ENCODE data around the gene SCIN.

Gene SCIN

DNA sequence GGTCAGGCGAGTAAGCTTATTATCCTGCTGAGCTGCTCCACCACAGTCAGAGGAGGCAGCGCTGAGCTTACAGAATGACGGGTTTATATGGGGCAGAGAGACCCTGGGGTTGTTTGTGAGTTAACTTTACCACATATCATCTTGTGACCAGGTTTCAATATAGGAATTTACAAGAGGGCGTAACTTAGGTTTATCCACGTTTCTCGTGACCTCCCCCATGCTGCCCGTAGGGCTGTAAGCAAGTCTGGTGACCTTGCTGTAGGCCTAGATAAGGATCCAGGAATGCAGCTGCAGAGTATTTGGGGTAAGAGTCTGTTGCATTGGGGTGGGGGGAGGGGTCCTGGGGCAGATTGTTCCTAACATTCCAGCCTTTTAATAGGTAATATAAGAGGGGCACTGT, 24.6 kb downstream of the SCIN start:
- ChIA-PET CTCF (no interaction called here), POLR2A (no interaction called here)
- no peak for DNase-seq (ENCODE audit: extremely low spot score)
- TF ChIP-seq FOXA1 (IDR thresholded peaks at IDR 0.05), result no peak
- TF ChIP-seq TARDBP (IDR thresholded peaks at IDR 0.05), result no peak
- TF ChIP-seq NFRKB (IDR thresholded peaks at IDR 0.05), result no peak
- no peak for TF ChIP-seq SP1 (IDR thresholded peaks at IDR 0.05)
- no peak for TF ChIP-seq ELF4 (IDR thresholded peaks at IDR 0.05)
- TF ChIP-seq ZNF384 (IDR thresholded peaks at IDR 0.05), result no peak
- no peak for TF ChIP-seq FOXK2 (IDR thresholded peaks at IDR 0.05)
- TF ChIP-seq ARNT (IDR thresholded peaks at IDR 0.05), result no peak
- TF ChIP-seq BHLHE40 (IDR thresholded peaks at IDR 0.05; ENCODE audit: borderline replicate concordance), result no peak
- TF ChIP-seq CTBP1 (IDR thresholded peaks at IDR 0.05; ENCODE audit: borderline replicate concordance), result no peak
- no peak for TF ChIP-seq SUZ12 (IDR thresholded peaks at IDR 0.05)
- TF ChIP-seq FOXM1 (IDR thresholded peaks at IDR 0.05; ENCODE audit: borderline replicate concordance), result no peak

DNA sequence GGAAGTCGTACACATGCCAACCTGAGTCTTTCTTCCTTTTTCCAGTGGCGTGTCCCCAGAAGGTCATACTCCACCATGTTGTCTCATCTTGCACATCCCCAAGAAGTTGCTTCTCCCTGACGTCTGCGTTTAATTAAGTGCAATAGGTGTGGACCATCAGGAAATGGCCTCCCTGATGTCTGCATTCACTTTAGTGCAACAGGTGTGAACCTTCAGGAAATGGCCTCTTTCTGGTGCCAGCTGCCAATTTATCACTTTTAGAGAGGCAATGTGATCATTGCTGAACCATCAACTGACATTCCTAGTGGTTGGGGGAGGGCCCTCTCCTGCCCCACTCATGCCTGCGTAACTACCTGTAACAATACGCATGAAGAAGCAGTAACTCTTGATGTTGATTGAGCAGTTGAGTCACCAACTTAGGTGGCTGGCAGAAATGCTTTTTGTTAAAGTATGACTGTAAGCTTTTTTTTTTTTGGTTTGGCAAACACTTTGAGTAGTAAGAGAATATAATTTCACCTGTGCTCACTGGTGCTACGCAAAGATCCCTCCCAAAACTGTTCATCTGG, 25.8 kb downstream of the SCIN start:
- TF ChIP-seq SP1 (IDR thresholded peaks at IDR 0.05), result no peak
- POLR2A ChIA-PET, result no interaction called here
- no peak for DNase-seq (ENCODE audit: extremely low spot score)
- CTCF ChIA-PET, result no interaction called here

DNA sequence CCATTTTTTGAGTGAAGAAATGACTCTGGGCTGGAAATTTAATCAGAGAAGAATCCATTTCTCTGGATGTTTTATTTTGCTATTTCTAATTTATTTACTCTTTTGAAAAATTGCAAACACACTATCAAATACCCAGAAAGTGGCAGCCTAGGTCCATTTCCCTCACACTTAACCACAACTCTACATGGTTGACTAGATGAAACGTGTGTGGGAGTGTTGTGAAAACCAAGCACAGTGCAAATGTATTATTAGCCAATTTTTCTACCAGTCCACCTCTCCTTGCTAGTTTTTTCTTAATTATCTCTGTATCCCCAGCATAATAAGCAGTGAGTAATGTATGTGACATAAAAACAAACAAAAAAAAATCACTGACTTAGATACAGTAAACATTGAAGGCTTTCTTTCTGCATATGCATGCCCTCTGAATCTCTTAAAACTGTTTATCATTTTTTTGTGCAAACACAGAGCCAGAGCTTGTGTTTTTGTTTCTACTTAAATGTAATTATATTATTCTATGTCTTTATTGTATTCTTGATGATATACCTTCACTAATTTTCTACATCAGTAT, 30.9 kb downstream of the SCIN start:
- POLR2A ChIA-PET, result no interaction called here
- no peak for DNase-seq (ENCODE audit: extremely low spot score)
- CTCF ChIA-PET, result no interaction called here
- no peak for TF ChIP-seq BHLHE40 (IDR thresholded peaks at IDR 0.05; ENCODE audit: borderline replicate concordance)
- TF ChIP-seq SUZ12 (IDR thresholded peaks at IDR 0.05), result no peak
- no peak for TF ChIP-seq LEF1 (IDR thresholded peaks at IDR 0.05; ENCODE audit: borderline replicate concordance)
- no peak for TF ChIP-seq FOXM1 (IDR thresholded peaks at IDR 0.05; ENCODE audit: borderline replicate concordance)
- TF ChIP-seq FOXA1 (IDR thresholded peaks at IDR 0.05), result no peak
- TF ChIP-seq ARNT (IDR thresholded peaks at IDR 0.05), result no peak
- TF ChIP-seq NFRKB (IDR thresholded peaks at IDR 0.05), result no peak
- TF ChIP-seq, protein P1, sequence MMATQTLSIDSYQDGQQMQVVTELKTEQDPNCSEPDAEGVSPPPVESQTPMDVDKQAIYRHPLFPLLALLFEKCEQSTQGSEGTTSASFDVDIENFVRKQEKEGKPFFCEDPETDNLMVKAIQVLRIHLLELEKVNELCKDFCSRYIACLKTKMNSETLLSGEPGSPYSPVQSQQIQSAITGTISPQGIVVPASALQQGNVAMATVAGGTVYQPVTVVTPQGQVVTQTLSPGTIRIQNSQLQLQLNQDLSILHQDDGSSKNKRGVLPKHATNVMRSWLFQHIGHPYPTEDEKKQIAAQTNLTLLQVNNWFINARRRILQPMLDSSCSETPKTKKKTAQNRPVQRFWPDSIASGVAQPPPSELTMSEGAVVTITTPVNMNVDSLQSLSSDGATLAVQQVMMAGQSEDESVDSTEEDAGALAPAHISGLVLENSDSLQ (IDR thresholded peaks at IDR 0.05), result no peak
- TF ChIP-seq SP1 (IDR thresholded peaks at IDR 0.05), result no peak
- TF ChIP-seq HDGF (IDR thresholded peaks at IDR 0.05; ENCODE audit: borderline replicate concordance), result no peak
- TF ChIP-seq L3MBTL2 (conservative IDR thresholded peaks at IDR 0.05), result no peak

DNA sequence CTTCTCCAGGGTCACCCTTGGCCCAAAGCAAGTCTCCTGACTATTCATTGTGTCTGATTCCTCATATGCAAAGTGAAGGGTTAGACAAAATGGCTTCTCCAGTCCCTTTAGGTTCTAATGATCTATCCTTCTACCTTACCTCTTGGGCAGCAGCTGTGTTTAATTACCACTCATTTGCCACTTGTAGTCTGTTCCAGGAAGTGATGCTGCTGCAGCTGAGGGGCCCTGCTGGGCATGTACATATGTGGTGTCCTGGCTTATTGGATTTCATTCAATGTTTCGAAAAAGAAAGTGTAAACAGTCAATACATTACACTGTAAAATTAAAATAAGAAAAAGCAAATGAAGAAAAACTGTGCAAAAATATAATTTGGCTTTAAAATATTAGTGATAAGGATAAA, 36.6 kb downstream of the SCIN start:
- POLR2A ChIA-PET, result no interaction called here
- no peak for DNase-seq (ENCODE audit: extremely low spot score)
- TF ChIP-seq LEF1 (IDR thresholded peaks at IDR 0.05; ENCODE audit: borderline replicate concordance) (no peak), ELF4 (IDR thresholded peaks at IDR 0.05) (no peak), FOXM1 (IDR thresholded peaks at IDR 0.05; ENCODE audit: borderline replicate concordance) (no peak), ARNT (IDR thresholded peaks at IDR 0.05) (no peak), CTBP1 (IDR thresholded peaks at IDR 0.05; ENCODE audit: borderline replicate concordance) (no peak), L3MBTL2 (conservative IDR thresholded peaks at IDR 0.05) (no peak), FOXK2 (IDR thresholded peaks at IDR 0.05) (no peak), BHLHE40 (IDR thresholded peaks at IDR 0.05; ENCODE audit: borderline replicate concordance) (no peak), ZNF384 (IDR thresholded peaks at IDR 0.05) (no peak), SUZ12 (IDR thresholded peaks at IDR 0.05) (no peak), FOXA1 (IDR thresholded peaks at IDR 0.05) (no peak), SP1 (IDR thresholded peaks at IDR 0.05) (no peak)
- TF ChIP-seq, protein P1 (IDR thresholded peaks at IDR 0.05), result no peak
- CTCF ChIA-PET, result no interaction called here

DNA sequence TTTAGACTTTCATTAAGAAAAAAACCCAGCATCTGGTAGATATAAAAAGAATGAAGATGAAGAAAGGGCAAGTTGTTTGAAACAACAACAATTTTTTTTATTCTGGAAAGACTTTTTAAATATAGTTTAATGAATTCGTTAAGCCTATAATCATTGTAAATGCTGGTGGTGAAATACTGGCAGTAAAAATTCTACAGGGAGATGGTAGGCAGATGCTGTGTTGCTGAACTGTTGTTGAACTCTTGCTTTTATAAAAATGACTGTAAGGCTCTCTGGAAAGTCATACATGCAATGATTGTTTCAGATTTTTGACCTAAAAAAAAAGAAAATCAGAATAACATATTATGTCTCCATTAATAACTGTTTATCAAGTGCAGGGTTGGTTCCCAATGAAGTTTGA, 39.0 kb downstream of the SCIN start:
- TF ChIP-seq ARNT (IDR thresholded peaks at IDR 0.05) (no peak), SUZ12 (IDR thresholded peaks at IDR 0.05) (no peak), FOXK2 (IDR thresholded peaks at IDR 0.05) (no peak), SP1 (IDR thresholded peaks at IDR 0.05) (no peak), LEF1 (IDR thresholded peaks at IDR 0.05; ENCODE audit: borderline replicate concordance) (no peak), ZNF384 (IDR thresholded peaks at IDR 0.05) (no peak)
- CTCF ChIA-PET, result no interaction called here
- DNase-seq (ENCODE audit: extremely low spot score), result no peak
- POLR2A ChIA-PET, result no interaction called here

DNA sequence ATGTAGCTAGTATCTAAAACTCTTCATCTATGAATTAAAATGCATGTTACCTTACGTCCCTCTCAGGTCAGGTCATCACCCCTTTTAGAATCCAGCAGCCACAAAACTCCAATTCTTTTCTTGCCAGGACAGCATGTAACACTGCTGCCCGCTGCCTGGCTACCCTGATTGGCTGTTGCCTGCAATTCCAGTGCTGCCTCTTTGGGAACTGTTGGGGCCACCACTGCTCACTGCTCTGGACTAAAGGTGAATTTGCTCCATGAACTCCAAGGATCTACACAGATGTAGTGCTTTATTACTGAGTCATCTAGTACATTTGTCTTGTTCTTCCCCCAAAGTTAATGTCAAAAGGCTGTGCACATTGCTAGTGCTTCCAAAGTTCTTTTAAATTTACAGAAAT, 40.4 kb downstream of the SCIN start:
- DNase-seq (ENCODE audit: extremely low spot score), result no peak
- TF ChIP-seq, protein P1 (IDR thresholded peaks at IDR 0.05), result no peak
- TF ChIP-seq BHLHE40 (IDR thresholded peaks at IDR 0.05; ENCODE audit: borderline replicate concordance) (no peak), SP1 (IDR thresholded peaks at IDR 0.05) (no peak), CTBP1 (IDR thresholded peaks at IDR 0.05; ENCODE audit: borderline replicate concordance) (no peak), ELF4 (IDR thresholded peaks at IDR 0.05) (no peak), FOXM1 (IDR thresholded peaks at IDR 0.05; ENCODE audit: borderline replicate concordance) (no peak), L3MBTL2 (conservative IDR thresholded peaks at IDR 0.05) (no peak)
- ChIA-PET POLR2A (no interaction called here), CTCF (interaction anchor here (1.7 kb wide), 1 partner anchor 13 kb away, joined by 4 read pairs; no protein-coding TSS in a partner anchor)

DNA sequence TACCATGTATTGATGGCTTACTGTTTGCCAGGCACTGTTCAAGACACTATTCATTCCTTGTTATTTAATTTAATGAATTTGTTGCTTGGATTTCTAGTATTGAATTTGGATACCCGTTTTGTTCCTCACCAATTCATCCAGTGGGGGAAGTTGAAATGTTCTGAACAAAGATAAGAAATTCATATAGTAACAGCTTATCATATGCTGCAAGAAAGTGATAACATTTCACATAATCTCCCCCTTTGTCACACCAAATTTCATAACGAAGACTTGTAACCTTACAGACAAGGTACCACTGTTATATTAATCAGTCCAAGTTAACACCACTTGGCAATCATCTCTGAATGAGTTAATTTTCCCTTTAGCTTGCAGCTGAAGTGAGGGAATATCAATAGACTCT, 42.1 kb downstream of the SCIN start:
- POLR2A ChIA-PET, result no interaction called here
- no peak for DNase-seq (ENCODE audit: extremely low spot score)
- TF ChIP-seq CTBP1 (IDR thresholded peaks at IDR 0.05; ENCODE audit: borderline replicate concordance), result no peak
- no peak for TF ChIP-seq BHLHE40 (IDR thresholded peaks at IDR 0.05; ENCODE audit: borderline replicate concordance)
- TF ChIP-seq SP1 (IDR thresholded peaks at IDR 0.05), result no peak
- TF ChIP-seq ZNF384 (IDR thresholded peaks at IDR 0.05), result no peak
- no peak for TF ChIP-seq ELF4 (IDR thresholded peaks at IDR 0.05)
- TF ChIP-seq TARDBP (IDR thresholded peaks at IDR 0.05), result no peak
- no peak for TF ChIP-seq FOXM1 (IDR thresholded peaks at IDR 0.05; ENCODE audit: borderline replicate concordance)
- TF ChIP-seq NFRKB (IDR thresholded peaks at IDR 0.05), result no peak
- no peak for TF ChIP-seq LEF1 (IDR thresholded peaks at IDR 0.05; ENCODE audit: borderline replicate concordance)
- TF ChIP-seq HDGF (IDR thresholded peaks at IDR 0.05; ENCODE audit: borderline replicate concordance), result no peak
- TF ChIP-seq, protein P1 (IDR thresholded peaks at IDR 0.05), result no peak
- TF ChIP-seq FOXA1 (IDR thresholded peaks at IDR 0.05), result no peak
- TF ChIP-seq L3MBTL2 (conservative IDR thresholded peaks at IDR 0.05), result no peak
- no peak for TF ChIP-seq SUZ12 (IDR thresholded peaks at IDR 0.05)
- TF ChIP-seq ARNT (IDR thresholded peaks at IDR 0.05), result no peak
- no peak for TF ChIP-seq FOXK2 (IDR thresholded peaks at IDR 0.05)
- CTCF ChIA-PET, result interaction anchor here (0.6 to 1.7 kb wide), 2 partner anchors 11 to 668 kb away, joined by 3 to 4 read pairs; no protein-coding TSS in a partner anchor

Measured in HEK293T (cell line).